ENCODE data around the gene PCCA.
"Not testable (repeated sequence)": the region's sequence is repeated elsewhere in the genome, so short reads cannot be mapped to it uniquely, and the experiment has no call there.

DNA sequence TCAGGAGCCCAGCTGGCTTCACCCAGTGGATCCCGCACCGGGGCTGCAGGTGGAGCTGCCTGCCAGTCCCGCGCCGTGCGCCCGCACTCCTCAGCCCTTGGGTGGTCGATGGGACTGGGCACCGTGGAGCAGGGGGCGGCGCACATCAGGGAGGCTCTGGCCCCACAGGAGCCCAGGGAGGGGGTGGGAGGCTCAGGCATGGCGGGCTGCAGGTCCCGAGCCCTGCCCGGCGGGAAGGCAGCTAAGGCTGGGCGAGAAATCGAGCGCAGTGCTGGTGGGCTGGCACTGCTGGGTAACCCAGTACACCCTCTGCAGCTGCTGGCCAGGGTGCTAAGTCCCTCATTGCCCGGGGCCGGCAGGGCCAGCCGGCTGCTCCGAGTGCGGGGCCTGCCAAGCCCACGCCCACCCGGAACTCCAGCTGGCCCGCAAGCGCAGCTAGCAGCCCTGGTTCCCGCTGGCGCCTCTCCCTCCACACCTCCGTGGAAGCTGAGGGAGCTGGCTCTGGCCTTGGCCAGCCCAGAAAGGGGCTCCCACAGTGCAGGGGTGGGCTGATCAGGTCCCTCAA, 135.2 kb downstream of the PCCA start:
- TF ChIP-seq, protein P1, sequence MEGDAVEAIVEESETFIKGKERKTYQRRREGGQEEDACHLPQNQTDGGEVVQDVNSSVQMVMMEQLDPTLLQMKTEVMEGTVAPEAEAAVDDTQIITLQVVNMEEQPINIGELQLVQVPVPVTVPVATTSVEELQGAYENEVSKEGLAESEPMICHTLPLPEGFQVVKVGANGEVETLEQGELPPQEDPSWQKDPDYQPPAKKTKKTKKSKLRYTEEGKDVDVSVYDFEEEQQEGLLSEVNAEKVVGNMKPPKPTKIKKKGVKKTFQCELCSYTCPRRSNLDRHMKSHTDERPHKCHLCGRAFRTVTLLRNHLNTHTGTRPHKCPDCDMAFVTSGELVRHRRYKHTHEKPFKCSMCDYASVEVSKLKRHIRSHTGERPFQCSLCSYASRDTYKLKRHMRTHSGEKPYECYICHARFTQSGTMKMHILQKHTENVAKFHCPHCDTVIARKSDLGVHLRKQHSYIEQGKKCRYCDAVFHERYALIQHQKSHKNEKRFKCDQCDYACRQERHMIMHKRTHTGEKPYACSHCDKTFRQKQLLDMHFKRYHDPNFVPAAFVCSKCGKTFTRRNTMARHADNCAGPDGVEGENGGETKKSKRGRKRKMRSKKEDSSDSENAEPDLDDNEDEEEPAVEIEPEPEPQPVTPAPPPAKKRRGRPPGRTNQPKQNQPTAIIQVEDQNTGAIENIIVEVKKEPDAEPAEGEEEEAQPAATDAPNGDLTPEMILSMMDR (conservative IDR thresholded peaks at IDR 0.05 in 1 of 2, IDR thresholded peaks at IDR 0.05 in 1 of 2; ENCODE audit: low read depth in 1 of 2, low read length in 2 of 2): not testable (repeated sequence)
- not testable (repeated sequence) for TF ChIP-seq EZH2 (IDR thresholded peaks at IDR 0.05; ENCODE audit: low read length, missing control alignments)
